ENCODE measurements around the gene HSP90AA1.

The HSP90AA1 gene

DNA sequence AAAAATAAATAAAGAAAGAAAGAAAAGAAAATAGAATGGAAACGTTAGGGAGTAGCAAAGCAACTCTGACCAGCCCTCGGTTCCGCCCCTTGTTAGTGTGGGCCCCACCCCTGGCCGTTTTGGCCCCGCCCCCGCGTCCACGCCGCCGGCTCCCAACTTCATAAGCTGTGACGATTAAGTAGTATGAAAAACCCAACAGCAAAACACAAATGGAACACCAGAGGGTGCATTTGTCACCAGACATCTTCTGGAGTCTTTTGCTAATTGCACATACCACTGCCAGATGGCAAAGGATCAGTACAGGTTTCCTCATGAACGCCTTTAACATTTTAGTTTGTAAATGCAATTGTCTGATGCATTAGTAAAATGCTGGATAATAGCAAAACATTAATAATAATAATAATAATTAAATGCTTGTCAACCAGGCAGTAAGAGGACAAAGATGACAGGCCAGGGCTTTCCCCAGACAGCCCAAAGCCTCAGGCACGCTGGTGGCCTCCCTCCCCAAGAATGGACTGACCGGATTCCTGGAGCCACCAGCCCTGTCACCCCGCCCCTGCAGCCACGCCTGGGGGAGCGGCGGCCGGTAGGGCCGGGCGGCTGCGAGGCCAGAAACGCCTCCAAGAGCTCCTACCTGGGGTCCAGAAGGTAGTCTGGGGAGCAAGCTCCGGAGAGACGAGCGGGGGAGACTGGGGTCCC lies 23.6 kb downstream of the HSP90AA1 start:
- no peaks in the 10 kb centered on the region for H3K36me3 ChIP-seq (ENCODE audit: control insufficient read depth, low read length)
- H3K4me1 ChIP-seq (ENCODE audit: control insufficient read depth, low read length), result no peaks in the 10 kb centered on the region
- no peaks in the 10 kb centered on the region for H3F3A ChIP-seq (ENCODE audit: control insufficient read depth, insufficient read depth)
- no peaks in the 10 kb centered on the region for H3K79me2 ChIP-seq (ENCODE audit: control insufficient read depth, low read length)
- TF ChIP-seq, protein P1, sequence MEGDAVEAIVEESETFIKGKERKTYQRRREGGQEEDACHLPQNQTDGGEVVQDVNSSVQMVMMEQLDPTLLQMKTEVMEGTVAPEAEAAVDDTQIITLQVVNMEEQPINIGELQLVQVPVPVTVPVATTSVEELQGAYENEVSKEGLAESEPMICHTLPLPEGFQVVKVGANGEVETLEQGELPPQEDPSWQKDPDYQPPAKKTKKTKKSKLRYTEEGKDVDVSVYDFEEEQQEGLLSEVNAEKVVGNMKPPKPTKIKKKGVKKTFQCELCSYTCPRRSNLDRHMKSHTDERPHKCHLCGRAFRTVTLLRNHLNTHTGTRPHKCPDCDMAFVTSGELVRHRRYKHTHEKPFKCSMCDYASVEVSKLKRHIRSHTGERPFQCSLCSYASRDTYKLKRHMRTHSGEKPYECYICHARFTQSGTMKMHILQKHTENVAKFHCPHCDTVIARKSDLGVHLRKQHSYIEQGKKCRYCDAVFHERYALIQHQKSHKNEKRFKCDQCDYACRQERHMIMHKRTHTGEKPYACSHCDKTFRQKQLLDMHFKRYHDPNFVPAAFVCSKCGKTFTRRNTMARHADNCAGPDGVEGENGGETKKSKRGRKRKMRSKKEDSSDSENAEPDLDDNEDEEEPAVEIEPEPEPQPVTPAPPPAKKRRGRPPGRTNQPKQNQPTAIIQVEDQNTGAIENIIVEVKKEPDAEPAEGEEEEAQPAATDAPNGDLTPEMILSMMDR (IDR thresholded peaks at IDR 0.05; ENCODE audit: low read depth, low read length, poor library complexity, severe bottlenecking), result peak; percentile 58
- no peak for TF ChIP-seq EZH2phosphoT487 (IDR thresholded peaks at IDR 0.05; ENCODE audit: borderline replicate concordance, low read length)
- H3K9me2 ChIP-seq (replicated peaks; ENCODE audit: control insufficient read depth, low read length), result no peaks in the 10 kb centered on the region
- no peak overlapping the region for H3K4me3 ChIP-seq (ENCODE audit: low read length)
- H3K27me3 ChIP-seq (ENCODE audit: control insufficient read depth, low read length), result no peaks in the 10 kb centered on the region; the same call in 1 of the 2 replicates
- H3K4me2 ChIP-seq (ENCODE audit: low read length), result no peak overlapping the region
- no peak overlapping the region for H3K27ac ChIP-seq (ENCODE audit: low read depth, low read length)
- H4K20me1 ChIP-seq (ENCODE audit: control insufficient read depth, insufficient read depth, low read depth, low read length), result no peaks in the 10 kb centered on the region
- no peaks in the 10 kb centered on the region for H3K9me3 ChIP-seq (ENCODE audit: control insufficient read depth, insufficient read depth, low read length)

DNA sequence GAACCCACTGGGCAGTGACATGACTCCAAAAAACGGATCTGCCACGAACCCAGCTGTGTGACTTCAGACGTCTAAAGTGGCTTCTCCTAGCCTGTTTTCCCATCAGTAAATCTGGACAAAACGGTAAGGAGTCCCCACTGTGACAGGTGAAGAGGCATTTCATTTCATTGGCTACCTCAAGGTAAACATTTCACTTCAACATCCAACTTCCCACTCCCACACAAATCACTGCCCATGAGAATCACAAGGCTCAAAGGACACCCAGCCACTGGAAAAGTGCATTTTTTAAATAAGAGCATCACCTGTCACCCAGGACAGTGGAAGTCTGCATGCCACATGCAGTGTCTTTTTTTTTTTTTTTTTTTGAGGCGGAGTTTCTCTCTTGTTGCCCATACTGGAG lies 27.9 kb downstream of the HSP90AA1 start:
- H3K79me2 ChIP-seq (ENCODE audit: control insufficient read depth, low read length), result no peaks in the 10 kb centered on the region
- no peaks in the 10 kb centered on the region; the same call in 1 of the 2 replicates for H3K27me3 ChIP-seq (ENCODE audit: control insufficient read depth, low read length)
- no peaks in the 10 kb centered on the region for H3K9me3 ChIP-seq (ENCODE audit: control insufficient read depth, insufficient read depth, low read length)
- H3F3A ChIP-seq (ENCODE audit: control insufficient read depth, insufficient read depth), result no peaks in the 10 kb centered on the region
- H3K4me2 ChIP-seq (ENCODE audit: low read length), result no peak overlapping the region
- H4K20me1 ChIP-seq (ENCODE audit: control insufficient read depth, insufficient read depth, low read depth, low read length), result no peaks in the 10 kb centered on the region
- H3K9me2 ChIP-seq (replicated peaks; ENCODE audit: control insufficient read depth, low read length), result no peaks in the 10 kb centered on the region
- no peaks in the 10 kb centered on the region for H3K4me1 ChIP-seq (ENCODE audit: control insufficient read depth, low read length)
- TF ChIP-seq, protein P1 (IDR thresholded peaks at IDR 0.05; ENCODE audit: low read depth, low read length, poor library complexity, severe bottlenecking), result no peak
- TF ChIP-seq EZH2phosphoT487 (IDR thresholded peaks at IDR 0.05; ENCODE audit: borderline replicate concordance, low read length), result no peak
- H3K36me3 ChIP-seq (ENCODE audit: control insufficient read depth, low read length), result peaks cover 4% of the 10 kb centered on the region; the same call in 1 of the 2 replicates
- H3K4me3 ChIP-seq (ENCODE audit: low read length), result no peak overlapping the region
- no peak overlapping the region for H3K27ac ChIP-seq (ENCODE audit: low read depth, low read length)

DNA sequence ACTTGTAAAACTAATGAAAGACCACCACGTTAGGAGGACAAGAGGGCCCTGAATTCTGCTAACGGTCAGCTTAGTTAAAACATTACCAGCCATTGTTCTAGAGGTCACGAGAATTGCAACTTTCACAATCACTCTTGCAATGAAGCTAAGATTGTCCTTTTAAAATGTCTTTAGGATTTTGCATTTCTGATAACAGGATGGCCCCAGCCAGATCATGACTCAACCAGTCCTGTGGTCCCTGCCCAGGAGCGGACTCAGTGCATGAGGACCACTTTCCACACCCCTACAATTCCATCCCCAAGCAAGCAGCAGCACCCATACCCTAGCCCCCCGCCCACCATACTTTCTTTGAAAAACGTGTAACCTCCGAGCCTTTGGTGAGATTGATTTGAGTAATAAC lies 28.7 kb downstream of the HSP90AA1 start:
- peaks cover 5% of the 10 kb centered on the region; the same call in 1 of the 2 replicates for H3K36me3 ChIP-seq (ENCODE audit: control insufficient read depth, low read length)
- TF ChIP-seq, protein P1 (IDR thresholded peaks at IDR 0.05; ENCODE audit: low read depth, low read length, poor library complexity, severe bottlenecking), result no peak
- no peak for TF ChIP-seq EZH2phosphoT487 (IDR thresholded peaks at IDR 0.05; ENCODE audit: borderline replicate concordance, low read length)
- no peaks in the 10 kb centered on the region for H3F3A ChIP-seq (ENCODE audit: control insufficient read depth, insufficient read depth)
- no peak overlapping the region for H3K4me3 ChIP-seq (ENCODE audit: low read length)
- H3K27me3 ChIP-seq (ENCODE audit: control insufficient read depth, low read length), result no peaks in the 10 kb centered on the region
- no peak overlapping the region for H3K27ac ChIP-seq (ENCODE audit: low read depth, low read length)
- H3K4me2 ChIP-seq (ENCODE audit: low read length), result no peak overlapping the region
- H3K4me1 ChIP-seq (ENCODE audit: control insufficient read depth, low read length), result no peaks in the 10 kb centered on the region
- no peaks in the 10 kb centered on the region for H3K79me2 ChIP-seq (ENCODE audit: control insufficient read depth, low read length)
- H3K9me2 ChIP-seq (replicated peaks; ENCODE audit: control insufficient read depth, low read length), result no peaks in the 10 kb centered on the region
- H4K20me1 ChIP-seq (ENCODE audit: control insufficient read depth, insufficient read depth, low read depth, low read length), result no peaks in the 10 kb centered on the region
- H3K9me3 ChIP-seq (ENCODE audit: control insufficient read depth, insufficient read depth, low read length), result no peaks in the 10 kb centered on the region
